GM18868 (cell line): ENCODE results near the gene CFI.
"Not testable (repeated sequence)": the region's sequence is repeated elsewhere in the genome, so short reads cannot be mapped to it uniquely, and the experiment has no call there.

Experiments
- ATAC-seq: cut with Tn5 transposase; IDR thresholded peaks from one replicate; pipeline ENCODE4 v1.9.1; 2021; ENCODE audit warnings: mild to moderate bottlenecking, moderate library complexity; ENCODE audit not compliant: unreplicated experiment

The CFI gene

DNA sequence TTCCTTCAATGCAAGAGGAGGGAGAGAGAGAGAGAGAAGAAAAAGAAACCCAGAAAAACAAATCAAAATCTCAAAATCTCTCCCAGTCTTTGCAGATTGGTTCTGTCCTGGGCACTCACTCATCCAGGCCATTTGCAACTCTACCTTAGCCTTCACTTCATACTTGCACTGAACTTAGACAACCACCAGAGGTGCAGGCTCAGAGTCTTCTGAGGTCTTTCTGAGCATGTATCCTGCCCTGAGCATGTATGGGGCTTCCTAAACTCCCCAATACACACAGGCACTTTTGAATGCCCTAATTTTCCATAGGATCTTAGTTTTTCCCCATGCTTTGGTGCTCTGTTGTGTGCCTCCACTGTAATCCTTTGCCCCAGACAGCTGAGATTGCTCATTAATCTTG, 2.9 kb downstream of the CFI start:
- no peak for ATAC-seq

DNA sequence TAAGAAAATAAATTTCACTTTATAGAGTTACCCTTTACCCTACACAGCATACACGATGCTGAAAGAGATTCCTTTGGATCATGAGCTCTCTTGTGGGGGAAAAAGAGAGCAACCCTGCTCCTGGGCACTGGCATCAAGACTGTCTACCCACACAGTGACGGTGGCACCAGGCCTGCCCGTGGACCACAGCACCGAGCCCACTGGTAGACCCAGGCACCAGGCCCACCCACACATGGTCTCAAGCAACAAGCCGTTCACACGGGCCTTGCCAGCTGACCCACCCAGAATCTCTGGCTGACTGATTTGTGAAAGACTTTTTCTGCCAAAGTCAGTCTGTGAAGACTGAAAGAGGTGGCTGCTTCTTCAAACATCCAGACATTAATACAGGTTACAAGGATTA, 6.7 kb downstream of the CFI start:
- ATAC-seq: no peak

DNA sequence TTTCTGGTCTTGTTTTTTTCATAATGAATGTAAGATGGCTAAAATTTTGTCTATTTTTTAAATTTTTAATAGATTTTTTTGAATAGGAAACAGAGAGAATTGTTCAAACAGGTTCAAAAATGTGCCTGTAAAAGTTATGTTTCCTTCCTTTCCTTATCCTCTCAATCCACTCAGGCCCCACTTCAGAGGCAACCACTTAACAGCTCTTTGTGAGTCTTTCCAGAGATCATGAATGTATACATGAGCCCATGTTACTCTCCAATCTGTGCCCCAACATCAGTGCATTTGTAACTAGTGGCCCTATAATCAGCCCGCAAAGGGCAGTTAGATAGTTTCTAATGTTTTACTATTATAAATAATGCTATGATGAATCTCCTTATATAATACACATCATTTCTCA, 14.0 kb downstream of the CFI start:
- ATAC-seq: no peak

DNA sequence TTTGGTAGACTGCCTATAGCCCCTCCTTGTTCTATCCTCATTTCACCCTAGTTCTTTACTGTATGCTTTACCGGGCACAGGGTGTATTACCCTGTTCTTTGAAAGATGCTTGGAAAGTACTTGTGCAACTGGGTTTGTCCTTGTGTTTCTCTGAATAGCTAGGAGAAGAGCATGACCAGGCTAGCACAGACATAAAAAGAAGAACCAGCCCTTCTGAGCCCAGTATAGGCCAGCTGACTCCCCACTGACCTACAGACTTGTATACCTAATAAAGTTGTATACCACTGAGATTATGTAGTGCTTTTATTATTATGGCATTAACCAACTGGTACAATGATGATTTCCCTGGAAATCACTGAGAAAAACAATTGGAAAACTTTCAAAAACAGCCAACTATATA, 15.0 kb downstream of the CFI start:
- ATAC-seq: no peak

DNA sequence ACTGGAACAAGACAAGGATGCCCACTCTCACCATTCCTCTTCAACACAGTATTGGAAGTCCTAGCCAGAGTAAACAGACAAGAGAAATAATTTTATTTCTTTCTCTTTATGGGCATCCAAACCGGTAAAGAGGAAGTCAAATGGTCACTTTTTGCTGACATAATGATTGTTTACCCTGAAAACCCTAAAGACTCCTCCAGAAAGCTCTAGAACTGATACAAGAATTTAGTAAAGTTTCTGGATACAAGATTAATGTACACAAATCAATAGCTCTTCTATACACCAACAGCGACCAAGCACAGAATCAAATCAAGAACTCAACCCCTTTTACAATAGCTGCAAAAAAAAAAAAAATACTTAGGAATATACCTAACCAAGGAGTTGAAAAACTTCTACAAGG, 19.7 kb downstream of the CFI start:
- not testable (repeated sequence) for ATAC-seq

DNA sequence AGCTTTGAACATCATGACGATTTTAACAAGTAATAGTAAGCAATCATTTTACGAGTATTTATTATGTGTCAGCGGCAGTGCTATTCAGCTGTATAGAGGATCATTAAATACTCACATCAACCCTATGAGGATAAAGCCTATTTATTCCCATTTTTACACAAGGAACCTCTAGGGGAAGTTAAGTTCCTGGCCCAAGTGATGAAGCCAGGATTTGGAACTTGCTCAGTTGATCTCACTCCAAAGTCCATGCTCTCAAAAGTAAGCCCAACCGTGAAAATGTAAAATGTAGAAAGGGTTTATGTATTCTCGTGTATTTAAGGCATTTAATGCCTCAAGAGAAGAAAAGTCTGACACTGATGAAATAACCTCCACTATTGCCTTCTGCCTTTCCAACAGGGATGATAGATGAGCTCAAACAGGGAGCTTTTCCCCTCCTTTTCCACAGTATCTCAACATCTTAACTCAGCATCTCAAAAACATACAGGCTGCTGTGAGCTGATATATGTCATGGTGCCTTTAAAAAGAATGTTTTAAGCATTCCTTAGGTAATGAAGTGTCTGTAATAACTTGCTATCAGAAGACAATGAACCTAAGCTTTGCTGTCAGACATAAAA, 36.9 kb downstream of the CFI start:
- ATAC-seq: no peak

GRCh38 chr4:109764376-109764775, 37.4 kb downstream of the CFI start:
- ATAC-seq: no peak

DNA sequence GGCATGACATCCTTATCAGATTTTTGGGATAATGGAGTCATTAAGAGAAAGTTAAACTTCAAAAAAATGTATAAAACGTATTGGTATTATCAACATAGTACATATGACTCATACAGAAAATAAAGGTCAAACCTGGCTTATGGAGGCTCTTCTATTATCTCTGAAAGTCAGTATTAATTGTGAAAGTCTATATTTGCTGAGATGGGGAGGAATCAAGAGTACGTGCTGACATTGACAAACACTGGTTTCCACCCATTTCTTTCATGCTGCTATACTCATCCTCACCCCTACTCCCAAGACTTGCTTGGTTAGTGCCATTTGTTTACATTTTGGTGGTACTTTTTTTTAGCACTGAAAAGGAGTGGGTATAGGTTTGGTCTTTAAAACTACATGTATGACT, 41.1 kb downstream of the CFI start:
- peak; percentile 81 for ATAC-seq

GRCh38 chr4:109755656-109756055, 46.1 kb downstream of the CFI start:
- no peak for ATAC-seq

DNA sequence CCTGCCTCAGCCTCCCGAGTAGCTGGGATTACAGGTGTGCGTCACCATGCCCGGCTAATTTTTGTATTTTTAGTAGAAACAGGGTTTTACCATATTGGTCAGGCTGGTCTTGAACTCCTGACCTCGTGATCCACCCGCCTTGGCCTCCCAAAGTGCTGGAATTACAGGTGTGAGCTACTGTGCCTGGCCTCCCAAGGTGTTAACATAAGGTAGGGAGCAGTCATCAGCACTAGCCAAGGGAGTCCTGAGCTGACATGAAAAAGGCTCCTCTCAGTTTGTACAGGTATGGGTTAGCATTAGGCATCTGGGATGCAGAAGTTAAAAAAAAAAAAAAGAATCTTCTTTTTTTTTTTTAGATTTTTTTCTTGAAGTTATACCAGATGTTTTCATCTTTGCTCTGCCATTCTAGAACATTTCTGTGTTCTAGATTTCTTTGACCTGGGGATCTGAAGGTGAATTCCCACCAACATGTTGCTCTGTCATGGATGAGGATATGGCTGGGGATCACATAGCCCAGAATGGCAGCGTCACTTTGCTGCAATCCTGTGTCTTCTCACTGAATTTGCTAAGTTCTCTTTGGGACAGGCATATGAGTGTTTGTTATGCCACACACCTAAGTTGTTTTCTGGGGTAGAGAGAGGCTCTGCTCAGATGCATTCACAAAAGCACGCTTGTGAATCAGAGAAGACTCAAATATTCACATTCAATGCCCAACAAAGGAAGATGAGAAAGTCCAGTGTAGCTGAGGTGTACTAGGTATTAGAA, 47.5 kb downstream of the CFI start:
- no peak for ATAC-seq

GRCh38 chr4:109752525-109752924, 49.3 kb downstream of the CFI start:
- ATAC-seq: no peak

GRCh38 chr4:109751852-109752251, 49.9 kb downstream of the CFI start:
- ATAC-seq: no peak

GRCh38 chr4:109750652-109751244, 51.1 kb downstream of the CFI start:
- ATAC-seq: no peak

GRCh38 chr4:109749388-109750082, 52.3 kb downstream of the CFI start:
- ATAC-seq: no peak

DNA sequence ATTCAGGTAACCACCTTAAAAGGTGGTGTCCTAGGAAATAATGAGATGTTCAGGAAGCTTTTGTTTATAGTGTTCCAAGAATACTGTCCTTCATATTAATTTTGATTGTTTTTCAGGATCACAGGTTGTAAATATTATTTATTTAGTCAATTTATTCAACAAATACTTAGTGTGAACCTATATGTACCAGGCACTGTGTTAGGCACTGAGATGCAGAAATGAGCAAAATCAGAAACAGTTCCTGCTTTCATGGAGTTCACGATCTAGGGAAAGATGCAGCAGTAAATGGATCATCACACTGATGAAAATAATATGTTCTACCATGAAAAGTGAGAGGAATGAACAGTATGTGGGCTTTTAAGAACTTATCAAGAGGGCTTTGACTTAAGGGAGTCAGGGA, 53.7 kb downstream of the CFI start:
- ATAC-seq: no peak

- no peak for ATAC-seq
Measured at GRCh38 chr4:109746728-109747127, 55.1 kb downstream of the CFI start.

DNA sequence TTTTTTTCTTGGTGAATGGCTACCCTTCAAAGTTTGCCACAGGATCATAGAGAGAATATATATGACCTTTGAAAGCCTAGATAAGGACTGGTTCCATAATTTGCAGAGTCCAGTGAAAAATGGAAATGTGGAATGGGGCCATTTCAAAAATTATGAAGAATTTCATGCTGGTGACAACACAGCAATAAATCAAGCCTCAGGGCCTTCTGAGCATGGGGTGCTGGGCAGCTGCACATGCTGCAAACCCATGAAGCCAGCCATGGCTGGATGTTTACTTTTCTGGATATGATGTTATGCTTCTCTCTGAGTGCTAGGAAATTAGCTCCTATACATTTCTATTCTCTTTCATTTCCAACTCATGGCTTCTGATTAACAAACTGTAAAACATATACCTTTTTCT, 56.0 kb downstream of the CFI start:
- ATAC-seq: no peak

DNA sequence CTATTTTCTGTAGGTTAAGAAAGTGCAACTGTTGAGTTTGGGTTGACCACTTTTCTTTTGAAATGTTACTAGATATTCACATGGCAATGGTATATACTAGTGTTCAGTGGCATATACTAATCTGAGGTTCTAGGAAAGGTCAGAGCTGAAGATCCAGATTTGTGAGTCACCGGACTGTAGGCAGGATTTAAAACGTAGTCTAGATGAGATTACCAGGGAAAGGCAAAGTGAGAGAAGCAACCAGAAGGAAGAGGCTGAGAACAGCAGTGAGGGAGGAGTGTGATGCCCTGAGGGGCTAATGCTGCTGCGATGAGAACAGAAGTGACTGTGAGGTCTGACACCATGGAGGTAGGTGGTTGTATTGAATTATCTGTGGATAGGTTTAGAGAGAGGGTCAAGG, 62.3 kb downstream of the CFI start:
- ATAC-seq: no peak

GRCh38 chr4:109738104-109738872, 63.5 kb downstream of the CFI start:
- ATAC-seq: no peak

- ATAC-seq: no peak
Measured at GRCh38 chr4:109735566-109736365, 66.0 kb downstream of the CFI start.
